ENCODE measurements around the gene PPM1F.
"Not testable (repeated sequence)": the region's sequence is repeated elsewhere in the genome, so short reads cannot be mapped to it uniquely, and the experiment has no call there.

PPM1F gene

DNA sequence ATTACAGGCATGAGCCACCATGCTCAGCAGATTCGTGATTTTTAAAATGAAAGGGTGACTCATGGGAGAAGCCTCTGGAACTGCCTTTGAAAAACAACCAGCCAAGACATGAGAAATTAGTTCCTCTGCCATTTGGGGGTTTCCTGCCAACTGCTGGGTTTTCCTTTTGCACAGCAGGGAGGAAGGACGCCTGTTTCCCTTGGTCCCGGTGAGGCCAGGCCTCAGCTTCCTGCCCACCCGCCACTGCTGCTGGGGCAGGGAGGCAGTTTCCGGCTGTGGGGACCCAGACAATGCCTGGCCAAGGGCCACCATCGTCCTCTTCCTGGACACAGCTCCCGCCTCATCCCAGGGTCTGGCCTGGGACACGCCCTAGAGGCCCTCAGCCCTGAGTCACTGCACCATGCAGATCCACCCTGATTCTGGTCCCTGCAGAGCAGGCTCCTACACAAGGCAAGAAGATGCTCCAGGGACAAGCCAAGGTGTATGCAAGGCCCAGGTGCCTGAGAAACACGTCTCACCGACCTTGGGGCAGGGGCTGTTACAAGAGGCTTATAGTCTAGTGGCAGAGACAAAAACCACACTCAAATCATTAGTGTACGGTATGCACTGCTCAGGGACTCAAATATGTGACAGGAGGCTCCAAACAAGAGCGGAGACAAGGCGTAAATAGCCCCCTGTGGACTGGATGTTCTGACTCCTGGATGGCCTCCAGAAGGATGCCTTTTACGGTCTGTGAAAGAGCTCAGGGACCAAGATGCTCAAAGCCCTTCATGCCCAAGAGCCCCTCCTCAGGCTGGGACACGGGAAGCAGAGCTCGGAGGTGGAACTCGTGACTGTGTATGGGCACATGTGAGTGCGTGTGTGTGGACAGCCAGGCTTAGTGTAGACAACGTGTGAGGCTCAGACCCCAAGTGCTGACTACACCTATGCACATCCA is 10.0 kb downstream of the PPM1F start:
- Histone ChIP-seq H3K27ac (peak overlapping the region; percentile 90), H3K9ac (peak overlapping the region; percentile 71), H3K36me3 (peaks cover 29% of the 10 kb centered on the region), H3K4me3 (peak overlapping the region; percentile 45), H3K9me3 (no peaks in the 10 kb centered on the region), H4K20me1 (no peaks in the 10 kb centered on the region), H3K27me3 (no peaks in the 10 kb centered on the region), H3K4me1 (peaks cover 98% of the 10 kb centered on the region), H3K4me2 (peak overlapping the region; percentile 91)
- no peak for TF ChIP-seq Cebpa-rat (IDR thresholded peaks at IDR 0.05)

DNA sequence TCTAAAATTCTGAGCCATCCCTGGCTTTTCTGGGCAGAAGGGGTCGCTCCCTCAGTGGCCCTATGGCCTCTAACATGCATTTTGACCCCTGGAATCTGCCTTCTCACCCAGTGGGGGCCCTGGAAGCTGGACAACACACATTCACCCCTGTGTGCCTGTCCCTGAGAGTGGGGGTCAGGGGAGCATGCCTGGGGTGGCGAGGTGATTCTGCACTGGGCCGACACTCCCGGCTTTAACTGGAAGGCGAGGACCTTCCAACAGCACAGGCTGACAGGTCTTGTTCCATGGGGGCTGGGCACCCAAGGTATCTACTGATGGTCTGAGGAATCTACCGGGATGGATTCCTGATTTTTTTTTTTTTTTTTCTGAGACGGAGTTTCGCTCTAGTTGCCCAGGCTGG is 10.7 kb downstream of the PPM1F start:
- Histone ChIP-seq H3K27me3 (no peaks in the 10 kb centered on the region), H3K9ac (peak overlapping the region; percentile 71), H3K4me1 (peaks cover 98% of the 10 kb centered on the region), H3K36me3 (peaks cover 35% of the 10 kb centered on the region), H3K4me2 (peak overlapping the region; percentile 91), H3K9me3 (no peaks in the 10 kb centered on the region), H4K20me1 (no peaks in the 10 kb centered on the region), H3K27ac (peak overlapping the region; percentile 90), H3K4me3 (peak overlapping the region; percentile 45)
- TF ChIP-seq Cebpa-rat (IDR thresholded peaks at IDR 0.05): no peak

DNA sequence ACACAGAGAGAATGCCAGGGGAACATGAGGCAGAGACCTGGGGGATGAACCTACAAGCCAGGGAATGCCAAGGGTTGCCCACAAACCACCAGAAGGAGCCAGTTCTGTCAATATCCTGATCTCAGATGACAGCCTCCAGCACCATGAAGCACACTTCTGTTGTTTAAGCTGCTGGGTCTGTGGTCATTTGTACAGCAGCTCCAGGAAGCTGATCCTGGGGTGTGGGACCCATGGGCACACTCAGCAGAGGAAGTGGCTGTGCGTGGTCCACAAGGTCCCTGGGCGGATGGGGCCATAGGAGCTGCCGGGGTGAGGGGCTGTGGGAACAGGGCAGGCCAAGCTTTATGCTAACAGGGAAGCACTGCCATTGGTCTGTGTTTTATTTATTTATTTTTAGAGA is 12.1 kb downstream of the PPM1F start:
- Histone ChIP-seq H3K4me2 (peak overlapping the region; percentile 91), H3K27ac (peak overlapping the region; percentile 90), H3K9ac (peak overlapping the region; percentile 71), H3K4me3 (0 out of 2 replicates have a peak overlapping the region, but pooled peaks have one; percentile 2), H3K4me1 (peaks cover 94% of the 10 kb centered on the region), H4K20me1 (no peaks in the 10 kb centered on the region), H3K27me3 (no peaks in the 10 kb centered on the region), H3K36me3 (peaks cover 37% of the 10 kb centered on the region), H3K9me3 (no peaks in the 10 kb centered on the region)
- TF ChIP-seq Cebpa-rat (IDR thresholded peaks at IDR 0.05): no peak

DNA sequence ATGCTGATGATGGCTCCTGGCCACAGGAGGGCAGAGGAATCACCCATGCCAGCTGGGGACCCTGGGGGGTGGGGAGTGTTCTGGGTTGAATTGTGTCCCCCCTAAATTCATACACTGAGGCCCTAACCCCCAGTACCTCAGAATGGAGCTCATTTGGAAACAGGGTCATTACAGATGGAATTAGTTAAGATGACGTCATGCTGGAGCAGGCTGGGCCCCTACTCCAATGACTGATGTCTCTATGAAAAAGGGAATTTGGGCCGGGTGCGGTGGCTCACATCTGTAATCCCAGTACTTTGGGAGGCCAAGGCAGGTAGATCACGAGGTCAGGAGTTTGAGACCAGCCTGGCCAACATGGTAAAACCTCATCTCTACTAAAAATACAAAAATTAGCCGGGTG is 12.7 kb downstream of the PPM1F start:
- H3K9me3 ChIP-seq, H3K27me3 ChIP-seq, H4K20me1 ChIP-seq: not testable (repeated sequence)
- H3K27ac ChIP-seq: peak overlapping the region; percentile 90
- H3K36me3 ChIP-seq: peaks cover 37% of the 10 kb centered on the region
- H3K4me3 ChIP-seq: peak overlapping the region; percentile 67
- peak overlapping the region; percentile 91 for H3K4me2 ChIP-seq
- H3K4me1 ChIP-seq: peaks cover 88% of the 10 kb centered on the region
- peak overlapping the region; percentile 78 for H3K9ac ChIP-seq

DNA sequence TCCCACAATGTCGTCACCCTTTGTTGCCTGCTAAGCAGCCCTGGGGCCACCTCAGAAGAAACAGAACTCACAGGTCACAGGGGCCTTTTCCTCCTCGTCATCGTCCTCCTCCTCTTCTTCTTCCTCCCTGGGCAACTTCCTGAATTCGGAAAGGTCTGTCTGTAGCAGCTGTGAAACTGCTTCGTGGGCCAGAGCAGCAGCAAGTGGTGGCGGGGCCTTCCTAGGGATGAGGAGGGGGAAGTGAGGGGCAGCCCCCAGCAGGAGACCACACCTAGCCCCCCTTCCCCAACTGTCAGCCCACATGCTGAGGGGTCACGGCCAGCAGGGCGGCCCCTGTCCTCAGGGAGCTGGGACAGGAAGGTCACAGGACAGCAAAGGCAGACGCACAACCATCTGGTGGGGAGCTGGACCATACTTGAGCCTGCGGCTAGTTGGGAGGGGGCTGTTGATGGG is 13.2 kb downstream of the PPM1F start:
- Histone ChIP-seq H3K9me3 (no peaks in the 10 kb centered on the region), H4K20me1 (no peaks in the 10 kb centered on the region), H3K4me1 (peaks cover 84% of the 10 kb centered on the region), H3K36me3 (peaks cover 37% of the 10 kb centered on the region), H3K9ac (peak overlapping the region; percentile 78), H3K4me3 (peak overlapping the region; percentile 67), H3K4me2 (peak overlapping the region; percentile 91), H3K27ac (peak overlapping the region; percentile 90), H3K27me3 (no peaks in the 10 kb centered on the region)
- TF ChIP-seq Cebpa-rat (IDR thresholded peaks at IDR 0.05): no peak

DNA sequence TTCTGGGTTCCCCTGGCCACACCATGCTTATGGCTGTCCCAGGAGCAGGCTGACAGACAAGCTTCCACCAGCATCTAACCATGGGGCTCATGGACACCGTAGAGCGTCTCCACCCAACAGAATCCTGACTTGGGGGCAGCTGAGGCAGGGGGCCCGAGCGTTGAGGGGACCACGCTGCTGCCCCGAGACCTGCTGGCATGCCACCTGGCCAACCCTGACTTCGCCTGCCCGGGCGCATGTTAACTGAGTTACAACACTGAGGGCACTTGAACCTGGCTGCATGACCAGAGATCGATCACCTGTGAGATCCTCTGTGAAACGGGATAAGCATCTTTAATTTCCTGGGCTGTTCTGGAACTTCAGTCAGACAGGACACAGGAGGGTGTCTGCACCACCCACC is 13.7 kb downstream of the PPM1F start:
- Histone ChIP-seq H3K4me2 (peak overlapping the region; percentile 91), H3K27ac (peak overlapping the region; percentile 90), H3K9me3 (no peaks in the 10 kb centered on the region), H4K20me1 (no peaks in the 10 kb centered on the region), H3K9ac (peak overlapping the region; percentile 78), H3K4me3 (peak overlapping the region; percentile 67), H3K4me1 (peaks cover 78% of the 10 kb centered on the region), H3K27me3 (no peaks in the 10 kb centered on the region), H3K36me3 (peaks cover 37% of the 10 kb centered on the region)
- TF ChIP-seq Cebpa-rat (IDR thresholded peaks at IDR 0.05): no peak

DNA sequence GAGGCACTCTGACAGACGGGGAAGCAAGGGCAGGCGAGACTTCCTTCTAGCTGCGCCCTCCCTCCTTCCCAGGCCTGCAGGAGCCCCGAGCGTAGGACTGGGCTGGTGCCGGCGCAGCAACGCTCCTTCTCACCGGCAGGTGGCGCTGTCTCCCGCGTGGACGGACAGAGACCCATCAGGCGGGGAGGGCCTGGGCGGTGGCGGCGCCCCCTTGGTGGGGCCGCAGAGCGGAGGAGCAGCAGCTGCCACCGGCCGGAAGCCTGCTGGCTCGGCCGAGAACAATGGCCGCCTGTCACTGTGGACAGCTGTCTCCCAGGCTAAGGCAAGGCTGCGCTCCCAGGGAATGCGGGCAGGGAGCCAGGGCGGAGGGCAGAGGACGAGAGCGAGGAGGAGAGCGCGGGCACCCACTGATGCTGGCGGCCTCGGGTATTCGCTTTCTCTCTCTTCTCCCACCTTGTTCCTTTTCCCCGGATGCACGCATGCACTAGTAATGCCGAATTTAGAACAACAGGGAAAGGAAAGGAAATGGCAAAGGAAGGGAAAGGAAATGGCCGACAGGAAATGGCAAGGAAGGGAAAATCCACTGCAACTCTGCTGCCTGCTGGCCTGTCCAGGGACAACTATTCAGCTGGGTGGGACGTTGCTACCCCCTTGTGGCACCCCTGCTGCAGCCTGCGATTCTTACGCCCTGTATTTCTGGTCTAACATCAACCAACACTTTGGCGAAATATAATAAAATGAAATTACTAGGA is 14.4 kb downstream of the PPM1F start:
- peak overlapping the region; percentile 67 for H3K4me3 ChIP-seq
- H4K20me1 ChIP-seq: no peaks in the 10 kb centered on the region
- peak overlapping the region; percentile 90 for H3K27ac ChIP-seq
- H3K9me3 ChIP-seq: no peaks in the 10 kb centered on the region
- peaks cover 71% of the 10 kb centered on the region for H3K4me1 ChIP-seq
- peaks cover 44% of the 10 kb centered on the region for H3K36me3 ChIP-seq
- H3K27me3 ChIP-seq: no peaks in the 10 kb centered on the region
- H3K4me2 ChIP-seq: peak overlapping the region; percentile 91
- no peak for TF ChIP-seq Cebpa-rat (IDR thresholded peaks at IDR 0.05)
- H3K9ac ChIP-seq: peak overlapping the region; percentile 78

DNA sequence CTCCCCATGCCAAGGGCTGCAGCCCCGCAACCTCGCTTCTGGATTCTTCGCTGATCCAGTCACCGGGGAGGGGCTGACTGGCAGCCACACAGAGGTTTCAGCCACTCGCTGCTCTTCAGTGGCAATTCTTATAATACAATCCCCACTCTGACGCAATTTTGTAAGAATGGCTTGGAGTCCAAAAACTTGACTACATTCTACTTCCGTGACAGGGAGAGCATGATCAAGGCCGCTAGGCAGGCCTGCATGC is 14.9 kb downstream of the PPM1F start:
- Histone ChIP-seq H3K4me2 (peak overlapping the region; percentile 91), H3K4me3 (no peak overlapping the region), H3K27ac (peak overlapping the region; percentile 90), H4K20me1 (no peaks in the 10 kb centered on the region), H3K9me3 (no peaks in the 10 kb centered on the region), H3K27me3 (no peaks in the 10 kb centered on the region), H3K4me1 (peaks cover 66% of the 10 kb centered on the region), H3K9ac (peak overlapping the region; percentile 78), H3K36me3 (peaks cover 49% of the 10 kb centered on the region)
- TF ChIP-seq Cebpa-rat (IDR thresholded peaks at IDR 0.05): 0 out of 2 replicates have a peak, but pooled peaks have one; percentile 16

DNA sequence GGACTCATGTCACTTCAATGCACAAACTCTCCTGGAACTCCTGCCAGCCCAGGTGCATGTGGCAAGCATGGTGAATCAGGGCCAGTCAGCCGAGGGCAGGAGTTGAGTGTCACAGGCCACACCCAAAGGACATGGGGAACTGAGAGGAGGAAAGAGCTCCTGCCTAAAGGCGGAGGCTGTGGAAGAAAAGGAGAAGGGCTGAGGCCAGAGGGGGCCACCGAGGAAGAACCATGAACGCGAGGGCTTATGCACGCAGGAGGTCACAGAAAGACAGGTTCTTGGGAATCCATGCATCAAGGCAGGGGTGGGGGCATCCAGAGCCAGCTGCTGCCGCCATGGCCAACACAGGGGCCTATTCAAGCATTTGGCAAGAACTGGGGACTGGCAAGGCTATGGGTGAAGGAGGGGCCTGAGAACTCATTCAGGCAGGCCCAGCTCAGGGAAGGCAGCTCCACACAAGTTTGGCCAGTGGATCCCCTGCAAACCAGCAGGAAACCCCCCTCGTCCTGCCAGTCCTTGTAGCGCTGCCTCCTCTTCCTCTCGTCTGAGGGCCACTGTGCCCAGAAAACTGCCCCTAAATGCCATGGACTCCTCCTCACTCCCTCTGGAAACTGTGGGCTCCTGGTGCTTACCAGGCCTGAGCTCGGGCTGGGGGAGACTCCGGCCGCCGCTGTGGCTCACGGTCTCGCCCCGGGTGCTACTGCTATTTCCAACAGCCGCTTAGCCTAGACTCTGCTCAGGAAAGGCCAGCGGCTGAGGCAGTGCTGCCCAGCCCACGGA is 15.4 kb downstream of the PPM1F start:
- TF ChIP-seq Cebpa-rat (IDR thresholded peaks at IDR 0.05): no peak
- Histone ChIP-seq H3K4me1 (peaks cover 61% of the 10 kb centered on the region), H3K27me3 (no peaks in the 10 kb centered on the region), H3K36me3 (peaks cover 54% of the 10 kb centered on the region), H3K4me3 (no peak overlapping the region), H3K27ac (peak overlapping the region; percentile 90), H3K4me2 (peak overlapping the region; percentile 91), H3K9ac (peak overlapping the region; percentile 78), H4K20me1 (no peaks in the 10 kb centered on the region), H3K9me3 (no peaks in the 10 kb centered on the region)
